ENCODE data around the gene IL4I1. TPM values are rescaled to one million over a fixed set of nuclear protein-coding genes. Genes with fewer than 3 reads are reported as not detected.

Gene IL4I1
- total RNA-seq, 1 donor: 0.43 TPM

- DNase-seq (ENCODE audit: low read depth): no peak
- TF ChIP-seq CTCF (IDR thresholded peaks at IDR 0.05; ENCODE audit: insufficient read depth, low read depth, low read length): no peak
- H3K4me3 ChIP-seq (ENCODE audit: low read depth, low read length): no peak overlapping the region
Observed at GRCh38 chr19:49894011-49894664, 2.5 kb downstream of the IL4I1 start.

- no peak for DNase-seq (ENCODE audit: low read depth)
- no peak for TF ChIP-seq CTCF (IDR thresholded peaks at IDR 0.05; ENCODE audit: insufficient read depth, low read depth, low read length)
- H3K4me3 ChIP-seq (ENCODE audit: low read depth, low read length): no peak overlapping the region
Observed at GRCh38 chr19:49892716-49893115, 4.0 kb downstream of the IL4I1 start.

- TF ChIP-seq CTCF (IDR thresholded peaks at IDR 0.05; ENCODE audit: insufficient read depth, low read depth, low read length): no peak
- H3K4me3 ChIP-seq (ENCODE audit: low read depth, low read length): no peak overlapping the region
Observed at GRCh38 chr19:49891393-49891792, 5.3 kb downstream of the IL4I1 start.

GRCh38 chr19:49890349-49891311 is 6.1 kb downstream of the IL4I1 start:
- TF ChIP-seq CTCF (IDR thresholded peaks at IDR 0.05; ENCODE audit: insufficient read depth, low read depth, low read length): no peak
- peak overlapping the region; percentile 25 for H3K4me3 ChIP-seq (ENCODE audit: low read depth, low read length)
- no peak for DNase-seq (ENCODE audit: low read depth)

More at GRCh38 chr19:49891393-49891792, 5.3 kb downstream of the IL4I1 start:
- no peak for DNase-seq (ENCODE audit: low read depth)

GRCh38 chr19:49889687-49890348 is 6.9 kb downstream of the IL4I1 start:
- peak overlapping the region; percentile 25 for H3K4me3 ChIP-seq (ENCODE audit: low read depth, low read length)
- peak; percentile 69 for DNase-seq (ENCODE audit: low read depth)
- peak; percentile 54 for TF ChIP-seq CTCF (IDR thresholded peaks at IDR 0.05; ENCODE audit: insufficient read depth, low read depth, low read length)

- H3K4me3 ChIP-seq (ENCODE audit: low read depth, low read length): no peak overlapping the region
- TF ChIP-seq CTCF (IDR thresholded peaks at IDR 0.05; ENCODE audit: insufficient read depth, low read depth, low read length): no peak
- DNase-seq (ENCODE audit: low read depth): no peak
Observed at GRCh38 chr19:49889038-49889686, 7.5 kb downstream of the IL4I1 start.

Measured in fibroblast of villous mesenchyme (primary cell).